H9 (cell line): Measurements from ENCODE around the gene TLE6. TPM values are rescaled to one million over a fixed set of nuclear protein-coding genes. Genes with fewer than 3 reads are reported as not detected.

Experiments
- DNase-seq: peaks from one replicate; pipeline ENCODE4 v3.0.0-alpha.2; 2017
- H2AFZ ChIP-seq: one replicate; pipeline ENCODE4 v1.6.1; 2013; ENCODE audit warnings: mild to moderate bottlenecking, low read length, control low read depth, moderate library complexity
- H2AK5ac ChIP-seq: 2 replicates; pipeline ENCODE4 v1.6.1; 2013; ENCODE audit warnings: low read length, control low read depth, mixed read lengths; ENCODE audit not compliant: insufficient read length
- H2BK120ac ChIP-seq: one replicate; pipeline ENCODE4 v1.6.1; 2013; ENCODE audit warnings: low read depth, mild to moderate bottlenecking, low read length, control low read depth, inconsistent platforms; ENCODE audit not compliant: poor library complexity, severe bottlenecking
- H2BK12ac ChIP-seq: 2 replicates; pipeline ENCODE4 v1.6.1; 2013; ENCODE audit warnings: low read length, control low read depth, mixed read lengths, low read depth; ENCODE audit not compliant: insufficient read length
- H2BK15ac ChIP-seq: 2 replicates; pipeline ENCODE4 v1.6.1; 2013; ENCODE audit warnings: low read depth, low read length, control low read depth
- H2BK20ac ChIP-seq: one replicate; pipeline ENCODE4 v1.6.1; 2013; ENCODE audit warnings: low read depth, mild to moderate bottlenecking, low read length, control low read depth, inconsistent platforms; ENCODE audit not compliant: poor library complexity, severe bottlenecking
- H2BK5ac ChIP-seq: 2 replicates; pipeline ENCODE4 v1.6.1; 2013; ENCODE audit warnings: low read length, control low read depth, mixed read lengths; ENCODE audit not compliant: insufficient read length
- H3K14ac ChIP-seq: 2 replicates; pipeline ENCODE4 v1.6.1; 2013; ENCODE audit warnings: low read length, control low read depth; ENCODE audit not compliant: insufficient read depth
- H3K18ac ChIP-seq: 2 replicates; pipeline ENCODE4 v1.6.1; 2013; ENCODE audit warnings: low read depth, mild to moderate bottlenecking, mixed read lengths, low read length, control low read depth; ENCODE audit not compliant: insufficient read length
- H3K23ac ChIP-seq: 2 replicates; pipeline ENCODE4 v1.6.1; 2013; ENCODE audit warnings: low read length, control low read depth, mixed read lengths, low read depth; ENCODE audit not compliant: insufficient read length
- H3K23me2 ChIP-seq: 2 replicates; pipeline ENCODE4 v1.6.1; 2013; ENCODE audit warnings: low read depth, mild to moderate bottlenecking, mixed read lengths, low read length, control low read depth; ENCODE audit not compliant: insufficient read length, poor library complexity, severe bottlenecking
- H3K27ac ChIP-seq: 2 replicates; pipeline ENCODE4 v1.5.1; 2013; ENCODE audit warnings: low read length, control low read depth, mixed read lengths, low read depth; ENCODE audit not compliant: insufficient read length
- H3K27me3 ChIP-seq: 2 replicates; pipeline ENCODE4 v1.6.1; 2013; ENCODE audit warnings: low read length, control low read depth, inconsistent platforms; ENCODE audit not compliant: insufficient read depth
- H3K4ac ChIP-seq: 2 replicates; pipeline ENCODE4 v1.6.1; 2013; ENCODE audit warnings: low read depth, mild to moderate bottlenecking, control low read depth, inconsistent platforms, low read length, moderate library complexity
- H3K4me1 ChIP-seq: 2 replicates; pipeline ENCODE4 v1.6.1; 2013; ENCODE audit warnings: low read length, control low read depth, inconsistent platforms; ENCODE audit not compliant: insufficient read depth
- H3K4me2 ChIP-seq: 2 replicates; pipeline ENCODE4 v1.6.1; 2013; ENCODE audit warnings: low read length, control low read depth, mixed read lengths; ENCODE audit not compliant: insufficient read length, insufficient read depth
- H3K56ac ChIP-seq: 2 replicates; pipeline ENCODE4 v1.6.1; 2013; ENCODE audit warnings: low read depth, mild to moderate bottlenecking, mixed read lengths, low read length, control low read depth; ENCODE audit not compliant: insufficient read length
- H3K79me1 ChIP-seq: 2 replicates; pipeline ENCODE4 v1.6.1; 2013; ENCODE audit warnings: low read depth, mild to moderate bottlenecking, moderate library complexity, low read length, control low read depth, inconsistent platforms; ENCODE audit not compliant: insufficient read depth, poor library complexity, severe bottlenecking
- H3K79me2 ChIP-seq: 2 replicates; pipeline ENCODE4 v1.6.1; 2013; ENCODE audit warnings: low read length, control low read depth, inconsistent platforms; ENCODE audit not compliant: insufficient read depth
- H3K9ac ChIP-seq: 2 replicates; pipeline ENCODE4 v1.6.1; 2013; ENCODE audit warnings: low read length, control low read depth, mixed read lengths; ENCODE audit not compliant: insufficient read length; ENCODE audit errors: extremely low read depth
- H3K9me3 ChIP-seq: one replicate; pipeline ENCODE4 v1.6.1; 2013; ENCODE audit warnings: low read depth, low read length, inconsistent platforms; ENCODE audit not compliant: control insufficient read depth
- H3T11ph ChIP-seq: one replicate; pipeline ENCODE4 v1.6.1; 2013; ENCODE audit warnings: mild to moderate bottlenecking, low read length, control low read depth, inconsistent platforms
- H4K20me1 ChIP-seq: one replicate; pipeline ENCODE4 v1.6.1; 2013; ENCODE audit not compliant: control insufficient read depth, insufficient read length, insufficient read depth
- H4K5ac ChIP-seq: 2 replicates; pipeline ENCODE4 v1.6.1; 2013; ENCODE audit warnings: low read depth, mild to moderate bottlenecking, mixed read lengths, low read length, control low read depth; ENCODE audit not compliant: insufficient read length
- H4K8ac ChIP-seq: replicated peaks from 2 replicates; pipeline ENCODE4 v1.6.1; 2013; ENCODE audit warnings: low read length, control low read depth, mixed read lengths, low read depth; ENCODE audit not compliant: insufficient read length
- H4K91ac ChIP-seq: 2 replicates; pipeline ENCODE4 v1.6.1; 2013; ENCODE audit warnings: low read depth, mild to moderate bottlenecking, moderate library complexity, mixed read lengths, low read length, control low read depth; ENCODE audit not compliant: insufficient read length
- H3K27ac Mint-ChIP-seq, 3 experiments: 2 replicates in 2 of 3; 3 replicates in 1 of 3; pipeline ENCODE4 v1.8.0; 2020 to 2021; ENCODE audit warnings: mixed read lengths in 3 of 3, mild to moderate bottlenecking in 1 of 3, moderate library complexity in 1 of 3
- H3K27me3 Mint-ChIP-seq: 2 replicates; pipeline ENCODE4 v1.8.0; 2021; ENCODE audit warnings: low read depth, mild to moderate bottlenecking, moderate library complexity, mixed read lengths
- H3K36me3 Mint-ChIP-seq, 3 experiments: 2 replicates in 2 of 3; 3 replicates in 1 of 3; pipeline ENCODE4 v1.8.0; 2020 to 2021; ENCODE audit warnings: low read depth in 3 of 3, mixed read lengths in 3 of 3; ENCODE audit not compliant: insufficient read depth in 1 of 3
- H3K4me1 Mint-ChIP-seq, 2 experiments: 2 replicates each; pipeline ENCODE4 v1.8.0; 2020; ENCODE audit warnings: mixed read lengths in 2 of 2
- H3K4me3 Mint-ChIP-seq, 2 experiments: 2 replicates in 1 of 2; 3 replicates in 1 of 2; pipeline ENCODE4 v1.8.0; 2020 to 2021; ENCODE audit warnings: mild to moderate bottlenecking in 2 of 2, mixed read lengths in 2 of 2, moderate library complexity in 1 of 2
- H3K9me3 Mint-ChIP-seq, 2 experiments: 2 replicates in 1 of 2; 3 replicates in 1 of 2; pipeline ENCODE4 v1.8.0; 2020; ENCODE audit warnings: mild to moderate bottlenecking in 2 of 2, mixed read lengths in 2 of 2, moderate library complexity in 1 of 2
- CTCF ChIP-seq: fragments of 200-600 bp; sonication (generic); conservative IDR thresholded peaks from 3 replicates; pipeline ENCODE4 v1.8.0; 2021; ENCODE audit warnings: antibody characterized with exemption, mild to moderate bottlenecking
- WGBS: extraction: QIAGEN DNeasy Blood & Tissue Kit; methylation state at CpG from one replicate; pipeline ENCODE4 v1.1.7; 2013; ENCODE audit warnings: missing lambda C conversion rate, low lambda C conversion rate, mixed read lengths; ENCODE audit not compliant: insufficient read length; ENCODE audit errors: extremely low coverage; 5-methylcytosine and 5-hydroxymethylcytosine counted together
- total RNA-seq: library from RNA; stranded (reverse); gene quantifications from 2 replicates; pipeline ENCODE4 v1.2.1, GENCODE V29; 2021

TLE6 gene
- total RNA-seq, 1 experiment from 2014 or later: 1.7 TPM

GRCh38 chr19:2977746-2978138 lies 378 bp downstream of the TLE6 start:
- Histone ChIP-seq H3K23me2 (peaks cover 5% of the 10 kb centered on the region), H3K27ac (no peak overlapping the region), H2BK5ac (no peak overlapping the region), H4K91ac (no peak overlapping the region), H4K5ac (no peak overlapping the region), H2BK20ac (no peak overlapping the region), H3K79me2 (no peaks in the 10 kb centered on the region), H3K23ac (no peak overlapping the region), H2BK12ac (no peak overlapping the region), H2AFZ (no peak overlapping the region), H3K79me1 (no peaks in the 10 kb centered on the region), H4K20me1 (no peaks in the 10 kb centered on the region), H3K14ac (no peak overlapping the region), H3K18ac (no peak overlapping the region), H2AK5ac (no peak overlapping the region), H3K9me3 (no peaks in the 10 kb centered on the region), H3K56ac (no peak overlapping the region), H3K4me2 (peak overlapping the region; percentile 29), H2BK120ac (no peak overlapping the region), H3T11ph (no peak overlapping the region), H2BK15ac (no peak overlapping the region), H3K4me1 (peaks cover 2% of the 10 kb centered on the region; the same call in 1 of the 2 replicates), H3K4ac (no peak overlapping the region), H3K9ac (no peak overlapping the region), H4K8ac (no peak overlapping the region), H3K27me3 (no peaks in the 10 kb centered on the region)
- H3K9me3 Mint-ChIP-seq: peaks cover 0 to 4% of the 10 kb centered on the region in 2 experiments; a peak in 1 of 5 replicates
- no peak for DNase-seq
- TF ChIP-seq CTCF: no peak
- H3K36me3 Mint-ChIP-seq: no peaks in the 10 kb centered on the region; a peak in 1 of 7 replicates
- peak overlapping the region; percentile 52 to 77 for H3K4me3 Mint-ChIP-seq
- H3K27ac Mint-ChIP-seq: no peak overlapping the region
- WGBS: no CpG with 5 or more reads among the region's 10 CpGs
- peaks cover 95% of the 10 kb centered on the region for H3K27me3 Mint-ChIP-seq
- H3K4me1 Mint-ChIP-seq: peaks cover 27 to 41% of the 10 kb centered on the region in 2 experiments
